Uterus (tissue), 4 donors: ENCODE results near the gene TAL1. TPM values are rescaled to one million over a fixed set of nuclear protein-coding genes. Genes with fewer than 3 reads are reported as not detected.

Source experiments
- DNase-seq, 2 donors: peaks; one replicate each; pipeline ENCODE4 v3.0.0-alpha.2; 2019 to 2020
- H3K27ac ChIP-seq, 2 donors: fragments of 200-600 bp; sonication (generic); 1 replicate in 1 of 2; 2 replicates in 1 of 2; pipeline ENCODE4 v1.5.1; 2016 to 2018
- H3K27me3 ChIP-seq, 2 donors: fragments of 200-600 bp; sonication (generic); one replicate each; pipeline ENCODE4 v1.5.1; 2018 to 2019; ENCODE audit warnings: control low read depth in 1 of 2
- H3K36me3 ChIP-seq, 2 donors: fragments of 200-600 bp; sonication (generic); one replicate each; pipeline ENCODE4 v1.5.1; 2019; ENCODE audit warnings: control low read depth in 1 of 2
- H3K4me1 ChIP-seq, 2 donors: fragments of 200-600 bp; sonication (generic); one replicate each; pipeline ENCODE4 v1.5.1; 2018 to 2019; ENCODE audit warnings: control low read depth in 1 of 2
- H3K4me3 ChIP-seq, 2 donors: fragments of 200-600 bp; sonication (generic); 1 replicate in 1 of 2; 2 replicates in 1 of 2; pipeline ENCODE4 v1.5.1; 2018 to 2019; ENCODE audit warnings: mild to moderate bottlenecking in 1 of 2
- H3K9me3 ChIP-seq, 2 donors: fragments of 200-600 bp; sonication (generic); one replicate each; pipeline ENCODE4 v1.5.1; 2019; ENCODE audit warnings: control low read depth in 1 of 2
- POLR2A ChIP-seq, 2 donors: fragments of 450-650 bp; IDR thresholded peaks; one replicate each; pipeline ENCODE4 v1.6.1; 2016; ENCODE audit warnings: antibody characterized with exemption in 2 of 2, mild to moderate bottlenecking in 1 of 2, moderate library complexity in 1 of 2
- intact Hi-C: fragments of 100-400 bp; cut with DNase I; formaldehyde crosslinking; loops from one replicate; pipeline ENCODE4 v1.15.1; 2023; ENCODE audit warnings: low total_unique reads
- total RNA-seq, 4 donors: library from RNA; depleted of rRNA in 3 of 4; stranded (reverse); fragments of >200 nt in 3 of 4; gene quantifications; one replicate each; pipeline versions ENCODE4 v1.1.0 to v1.2.4, GENCODE V29; 2014 to 2023
- TF ChIP-seq, protein P1 (sequence below), 4 experiments: fragments of 200-600 bp in 2 of 4; fragments of 450-650 bp in 2 of 4; sonication (generic) in 2 of 4; IDR thresholded peaks; one replicate each; pipeline ENCODE4 v1.5.1; 2016 to 2019; ENCODE audit warnings: antibody characterized with exemption in 4 of 4, mild to moderate bottlenecking in 2 of 4, moderate library complexity in 1 of 4
- donor health status: DM: yes; HTN: yes; CAD: no.

TAL1 gene
- total RNA-seq, 4 donors from 2014 or later, result 4.8 to 20.7 (median 13.0) TPM

- no peaks in the 10 kb centered on the region for H3K27me3 ChIP-seq
- no peak for DNase-seq
- no peak overlapping the region for H3K4me3 ChIP-seq
- intact Hi-C loops, result no loop called here
- H3K9me3 ChIP-seq, result no peaks in the 10 kb centered on the region
- H3K36me3 ChIP-seq, result no peaks in the 10 kb centered on the region
- no peaks in the 10 kb centered on the region for H3K4me1 ChIP-seq
- TF ChIP-seq, protein P1, sequence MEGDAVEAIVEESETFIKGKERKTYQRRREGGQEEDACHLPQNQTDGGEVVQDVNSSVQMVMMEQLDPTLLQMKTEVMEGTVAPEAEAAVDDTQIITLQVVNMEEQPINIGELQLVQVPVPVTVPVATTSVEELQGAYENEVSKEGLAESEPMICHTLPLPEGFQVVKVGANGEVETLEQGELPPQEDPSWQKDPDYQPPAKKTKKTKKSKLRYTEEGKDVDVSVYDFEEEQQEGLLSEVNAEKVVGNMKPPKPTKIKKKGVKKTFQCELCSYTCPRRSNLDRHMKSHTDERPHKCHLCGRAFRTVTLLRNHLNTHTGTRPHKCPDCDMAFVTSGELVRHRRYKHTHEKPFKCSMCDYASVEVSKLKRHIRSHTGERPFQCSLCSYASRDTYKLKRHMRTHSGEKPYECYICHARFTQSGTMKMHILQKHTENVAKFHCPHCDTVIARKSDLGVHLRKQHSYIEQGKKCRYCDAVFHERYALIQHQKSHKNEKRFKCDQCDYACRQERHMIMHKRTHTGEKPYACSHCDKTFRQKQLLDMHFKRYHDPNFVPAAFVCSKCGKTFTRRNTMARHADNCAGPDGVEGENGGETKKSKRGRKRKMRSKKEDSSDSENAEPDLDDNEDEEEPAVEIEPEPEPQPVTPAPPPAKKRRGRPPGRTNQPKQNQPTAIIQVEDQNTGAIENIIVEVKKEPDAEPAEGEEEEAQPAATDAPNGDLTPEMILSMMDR (IDR thresholded peaks at IDR 0.05), result no peak
- TF ChIP-seq POLR2A (IDR thresholded peaks at IDR 0.05), result no peak
- H3K27ac ChIP-seq, result no peak overlapping the region
These were observed 11.9 kb upstream of the TAL1 start for GRCh38 chr1:47243910-47244309.

DNA sequence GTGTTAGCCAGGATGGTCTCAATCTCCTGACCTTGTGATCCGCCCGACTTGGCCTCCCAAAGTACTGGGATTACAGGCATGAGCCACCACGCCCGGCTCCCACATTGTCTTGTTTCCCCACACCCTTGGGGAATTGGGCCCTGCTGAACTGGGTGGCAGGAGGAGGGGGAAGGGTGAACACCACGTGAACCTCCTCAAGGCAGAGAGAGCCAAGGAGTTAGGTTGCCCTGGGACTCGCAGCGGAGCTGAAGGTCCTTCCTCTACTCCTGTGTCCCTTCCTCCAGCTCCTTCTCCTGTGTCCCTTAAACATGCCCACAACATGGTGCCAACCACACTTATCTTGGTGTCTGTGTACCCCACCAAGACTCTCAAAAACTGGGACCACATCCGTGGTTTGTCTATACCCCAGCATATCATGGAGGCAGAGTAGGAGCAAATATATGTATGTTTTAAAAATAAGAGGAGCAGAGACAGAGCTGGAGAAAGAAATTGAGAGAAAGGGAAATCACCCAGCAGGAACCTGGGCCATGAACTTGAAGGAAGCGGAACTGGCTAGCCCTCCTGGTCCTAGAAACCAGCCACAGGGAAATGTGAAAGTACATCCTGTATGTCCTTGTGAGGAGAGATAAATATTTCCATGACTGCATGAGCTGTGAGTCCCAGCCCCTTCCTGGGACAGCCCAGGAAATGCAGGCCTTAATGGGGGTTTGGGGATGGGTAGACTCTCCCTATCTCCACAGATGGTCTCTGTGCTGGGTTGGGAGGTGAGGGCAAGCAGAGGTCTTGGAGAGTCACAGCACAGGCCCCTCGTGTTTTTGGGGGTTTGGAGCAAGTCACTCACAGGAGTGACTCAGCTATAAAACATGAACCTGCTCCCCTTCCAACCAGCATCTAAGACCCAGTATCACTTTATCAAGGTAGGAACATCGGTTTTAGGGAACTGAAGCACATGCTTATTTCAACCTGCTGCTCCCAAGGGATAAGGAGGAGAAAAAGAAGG lies 9.4 kb upstream of the TAL1 start:
- intact Hi-C loops, result no loop called here
- DNase-seq, result no peak
- no peaks in the 10 kb centered on the region for H3K9me3 ChIP-seq
- H3K27me3 ChIP-seq, result no peaks in the 10 kb centered on the region
- TF ChIP-seq POLR2A (IDR thresholded peaks at IDR 0.05), result no peak
- TF ChIP-seq, protein P1 (IDR thresholded peaks at IDR 0.05), result no peak
- no peaks in the 10 kb centered on the region for H3K36me3 ChIP-seq
- H3K27ac ChIP-seq, result no peak overlapping the region
- H3K4me1 ChIP-seq, result no peaks in the 10 kb centered on the region
- no peak overlapping the region for H3K4me3 ChIP-seq

GRCh38 chr1:47238935-47239592 lies 7.0 kb upstream of the TAL1 start:
- no peak overlapping the region for H3K27ac ChIP-seq
- H3K4me1 ChIP-seq, result no peaks in the 10 kb centered on the region
- H3K9me3 ChIP-seq, result no peaks in the 10 kb centered on the region
- H3K27me3 ChIP-seq, result no peaks in the 10 kb centered on the region
- H3K36me3 ChIP-seq, result no peaks in the 10 kb centered on the region
- no peak for TF ChIP-seq POLR2A (IDR thresholded peaks at IDR 0.05)
- TF ChIP-seq, protein P1 (IDR thresholded peaks at IDR 0.05), result no peak
- no peak for DNase-seq
- intact Hi-C loops, result no loop called here
- H3K4me3 ChIP-seq, result no peak overlapping the region

- H3K27me3 ChIP-seq, result peaks cover 11 to 25% of the 10 kb centered on the region in 2 donors
- no peak overlapping the region for H3K27ac ChIP-seq
- no peak for DNase-seq
- H3K9me3 ChIP-seq, result no peaks in the 10 kb centered on the region
- no peak overlapping the region for H3K4me3 ChIP-seq
- H3K4me1 ChIP-seq, result peaks cover 0 to 13% of the 10 kb centered on the region in 2 donors
- intact Hi-C loops, result no loop called here
- H3K36me3 ChIP-seq, result no peaks in the 10 kb centered on the region
- TF ChIP-seq, protein P1 (IDR thresholded peaks at IDR 0.05), result no peak
- TF ChIP-seq POLR2A (IDR thresholded peaks at IDR 0.05), result no peak
These were observed 3.8 kb upstream of the TAL1 start for GRCh38 chr1:47235806-47236205.

- peaks cover 0 to 13% of the 10 kb centered on the region in 2 donors for H3K4me1 ChIP-seq
- TF ChIP-seq, protein P1 (IDR thresholded peaks at IDR 0.05), result no peak
- intact Hi-C loops, result no loop called here
- H3K9me3 ChIP-seq, result no peaks in the 10 kb centered on the region
- no peak overlapping the region for H3K27ac ChIP-seq
- H3K4me3 ChIP-seq, result no peak overlapping the region
- no peaks in the 10 kb centered on the region for H3K36me3 ChIP-seq
- no peak for DNase-seq
- peaks cover 14 to 30% of the 10 kb centered on the region in 2 donors for H3K27me3 ChIP-seq
These were observed 3.2 kb upstream of the TAL1 start for GRCh38 chr1:47235241-47235681.
